Activated T-cell treated with anti-CD3 and anti-CD28 coated beads, Interleukin-2, amount 50 U/mL, for 48 hours (primary cell): ENCODE data around the gene PAGE4.

Experiments used
- DNase-seq, 2 experiments: peaks; one replicate each; pipeline ENCODE4 v3.0.0-alpha.2; 2020

Gene PAGE4

DNA sequence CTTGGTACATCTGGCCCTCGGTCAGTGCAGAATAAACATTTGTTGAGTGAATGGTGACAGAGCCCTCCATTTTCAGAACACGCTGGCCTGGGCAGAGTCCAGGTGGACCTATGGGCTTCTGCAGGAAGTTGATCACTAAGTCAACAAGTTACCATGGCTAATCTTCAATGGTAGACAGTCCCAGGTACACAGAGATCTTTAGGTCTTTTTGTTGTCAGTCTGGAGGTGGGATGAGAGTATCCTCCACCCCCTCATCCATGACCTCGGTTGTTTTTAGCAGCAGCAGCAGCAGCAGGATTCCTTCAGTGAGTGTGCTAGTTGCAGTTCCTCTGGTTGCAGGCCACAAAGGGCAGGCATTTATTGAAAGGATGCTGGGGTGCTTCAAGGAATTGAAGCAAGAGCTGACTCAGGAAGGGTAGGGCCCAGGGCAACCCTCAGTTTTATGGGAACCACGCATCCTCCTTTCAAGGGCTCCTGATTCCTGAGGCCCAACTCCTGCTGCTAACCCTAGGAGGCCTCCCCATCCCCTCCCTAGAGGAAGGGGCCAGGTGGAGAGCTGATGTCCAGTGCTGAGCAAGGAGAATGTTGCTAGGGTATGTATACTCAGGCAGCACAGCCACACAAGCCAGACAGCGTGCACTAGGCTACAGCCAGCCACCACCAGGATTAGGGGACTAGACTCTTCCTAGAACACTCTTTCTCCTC, 48.4 kb downstream of the PAGE4 start:
- DNase-seq: no peak

DNA sequence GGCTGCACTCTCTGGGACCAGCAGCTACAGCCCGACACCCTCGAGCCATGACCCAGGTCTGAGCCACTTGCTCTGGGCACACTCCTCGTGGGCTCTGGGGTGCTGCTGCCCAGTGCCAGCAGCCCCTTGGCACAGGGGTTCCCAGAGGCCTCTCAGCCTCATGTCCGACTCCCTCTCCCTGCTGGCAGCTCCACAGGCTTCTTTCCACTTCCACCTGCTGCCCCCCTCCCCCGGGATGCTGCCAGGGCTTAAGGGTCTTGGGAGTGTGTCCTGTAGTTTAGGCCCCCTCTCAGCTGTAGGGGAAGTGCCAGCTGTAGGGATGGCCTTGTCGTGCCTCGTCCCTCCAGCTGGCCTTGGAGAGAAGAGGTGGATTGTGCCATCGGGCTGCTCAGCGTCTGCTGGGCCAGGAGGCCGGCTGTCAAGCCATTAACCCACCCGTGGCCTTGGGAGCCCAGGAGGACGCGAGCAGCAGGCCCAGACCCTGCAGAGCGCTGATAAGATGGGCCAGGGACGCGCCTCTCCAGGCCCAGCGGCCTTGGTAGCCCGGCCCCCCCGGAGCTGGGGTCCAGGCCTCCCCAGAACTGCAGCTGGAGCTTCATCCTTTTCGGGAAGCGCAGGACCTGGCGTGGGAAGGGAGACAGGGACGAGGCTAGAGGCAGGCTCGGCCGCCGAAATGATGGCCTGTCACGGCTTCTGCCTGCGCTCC, 49.2 kb downstream of the PAGE4 start:
- no peak for DNase-seq

DNA sequence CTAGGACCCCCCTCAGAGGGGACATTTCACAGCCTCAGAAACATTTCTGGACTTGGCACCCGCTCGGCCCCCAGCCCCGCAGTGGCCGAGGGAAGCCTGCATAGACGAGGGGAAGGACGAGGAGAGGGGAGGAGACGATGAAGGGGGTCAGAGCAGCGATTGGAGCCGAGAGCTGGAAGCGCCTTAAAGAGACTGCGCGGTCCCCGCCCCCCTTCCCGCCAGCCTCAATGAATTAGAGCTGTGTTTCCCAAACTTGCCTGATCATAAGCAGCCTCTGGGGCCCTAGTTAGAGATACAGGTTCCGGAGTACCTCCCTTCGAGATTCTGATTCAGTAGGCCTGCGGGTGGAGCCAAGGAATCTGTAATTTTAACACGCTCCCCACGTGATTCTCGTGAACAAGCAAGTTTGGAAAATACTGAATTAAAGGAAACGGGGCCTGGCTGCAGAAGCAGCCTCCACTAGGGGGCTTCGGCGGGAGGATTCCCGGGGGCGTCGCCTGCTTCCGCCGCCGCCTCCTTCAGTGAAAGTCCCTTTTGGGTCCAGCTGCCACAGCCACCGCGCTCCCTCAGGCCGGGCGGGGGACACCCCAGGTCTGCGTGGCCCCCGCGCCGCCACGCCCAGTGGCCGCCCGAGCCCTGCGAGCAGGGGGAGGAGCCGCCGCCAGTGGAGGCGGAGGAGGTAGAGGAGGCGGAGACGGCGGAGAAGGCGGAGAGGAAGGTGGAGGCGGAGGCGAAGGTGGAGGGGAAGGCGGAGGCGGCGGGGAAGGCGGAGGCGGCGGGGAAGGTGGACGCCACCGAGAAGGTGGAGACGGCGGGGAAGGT, 49.9 kb downstream of the PAGE4 start, which contains the start of gene USP27X:
TSS of gene USP27X (plus strand) at position 651 of the 822 bp plus-strand sequence. CDS start 824 bp downstream, outside the sequence.
- DNase-seq: peak; percentile 71 to 75

DNA sequence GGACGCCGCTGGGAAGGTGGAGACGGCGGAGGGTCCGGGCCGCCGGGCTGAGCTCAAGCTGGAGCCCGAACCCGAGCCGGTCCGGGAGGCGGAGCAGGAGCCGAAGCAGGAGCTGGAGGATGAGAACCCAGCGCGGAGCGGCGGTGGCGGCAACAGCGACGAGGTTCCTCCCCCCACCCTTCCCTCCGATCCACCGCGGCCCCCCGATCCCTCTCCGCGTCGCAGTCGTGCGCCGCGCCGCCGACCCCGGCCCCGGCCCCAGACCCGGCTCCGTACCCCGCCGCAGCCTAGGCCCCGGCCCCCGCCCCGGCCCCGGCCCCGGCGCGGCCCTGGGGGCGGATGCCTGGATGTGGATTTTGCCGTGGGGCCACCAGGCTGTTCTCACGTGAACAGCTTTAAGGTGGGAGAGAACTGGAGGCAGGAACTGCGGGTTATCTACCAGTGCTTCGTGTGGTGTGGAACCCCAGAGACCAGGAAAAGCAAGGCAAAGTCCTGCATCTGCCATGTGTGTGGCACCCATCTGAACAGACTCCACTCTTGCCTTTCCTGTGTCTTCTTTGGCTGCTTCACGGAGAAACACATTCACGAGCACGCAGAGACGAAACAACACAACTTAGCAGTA, 50.7 kb downstream of the PAGE4 start:
- DNase-seq: no peak

DNA sequence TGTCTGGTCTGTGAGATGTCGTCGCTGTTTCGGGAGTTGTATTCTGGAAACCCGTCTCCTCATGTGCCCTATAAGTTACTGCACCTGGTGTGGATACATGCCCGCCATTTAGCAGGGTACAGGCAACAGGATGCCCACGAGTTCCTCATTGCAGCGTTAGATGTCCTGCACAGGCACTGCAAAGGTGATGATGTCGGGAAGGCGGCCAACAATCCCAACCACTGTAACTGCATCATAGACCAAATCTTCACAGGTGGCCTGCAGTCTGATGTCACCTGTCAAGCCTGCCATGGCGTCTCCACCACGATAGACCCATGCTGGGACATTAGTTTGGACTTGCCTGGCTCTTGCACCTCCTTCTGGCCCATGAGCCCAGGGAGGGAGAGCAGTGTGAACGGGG, 51.6 kb downstream of the PAGE4 start:
- DNase-seq: no peak
